Measurements from ENCODE around the gene F2RL2.
"Not testable (repeated sequence)": the region's sequence is repeated elsewhere in the genome, so short reads cannot be mapped to it uniquely, and the experiment has no call there.

DNA sequence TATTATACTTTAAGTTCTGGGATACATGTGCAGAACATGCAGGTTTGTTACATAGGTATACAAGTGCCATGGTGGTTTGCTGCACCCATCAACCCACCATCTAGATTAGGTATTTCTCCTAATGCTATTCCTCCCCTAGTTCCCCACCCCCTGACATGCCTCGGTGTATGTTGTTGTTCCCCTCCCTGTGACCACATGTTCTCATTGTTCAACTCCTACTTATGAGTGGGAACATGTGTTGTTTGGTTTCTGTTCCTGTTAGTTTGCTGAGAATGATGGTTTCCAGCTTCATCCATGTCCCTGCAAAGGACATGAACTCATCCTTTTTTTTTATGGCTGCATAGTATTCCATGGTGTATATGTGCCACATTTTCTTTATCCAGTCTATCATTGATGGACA, 19.2 kb downstream of the F2RL2 start:
- TF ChIP-seq, protein P1, sequence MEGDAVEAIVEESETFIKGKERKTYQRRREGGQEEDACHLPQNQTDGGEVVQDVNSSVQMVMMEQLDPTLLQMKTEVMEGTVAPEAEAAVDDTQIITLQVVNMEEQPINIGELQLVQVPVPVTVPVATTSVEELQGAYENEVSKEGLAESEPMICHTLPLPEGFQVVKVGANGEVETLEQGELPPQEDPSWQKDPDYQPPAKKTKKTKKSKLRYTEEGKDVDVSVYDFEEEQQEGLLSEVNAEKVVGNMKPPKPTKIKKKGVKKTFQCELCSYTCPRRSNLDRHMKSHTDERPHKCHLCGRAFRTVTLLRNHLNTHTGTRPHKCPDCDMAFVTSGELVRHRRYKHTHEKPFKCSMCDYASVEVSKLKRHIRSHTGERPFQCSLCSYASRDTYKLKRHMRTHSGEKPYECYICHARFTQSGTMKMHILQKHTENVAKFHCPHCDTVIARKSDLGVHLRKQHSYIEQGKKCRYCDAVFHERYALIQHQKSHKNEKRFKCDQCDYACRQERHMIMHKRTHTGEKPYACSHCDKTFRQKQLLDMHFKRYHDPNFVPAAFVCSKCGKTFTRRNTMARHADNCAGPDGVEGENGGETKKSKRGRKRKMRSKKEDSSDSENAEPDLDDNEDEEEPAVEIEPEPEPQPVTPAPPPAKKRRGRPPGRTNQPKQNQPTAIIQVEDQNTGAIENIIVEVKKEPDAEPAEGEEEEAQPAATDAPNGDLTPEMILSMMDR (conservative IDR thresholded peaks at IDR 0.05 in 1 of 2, IDR thresholded peaks at IDR 0.05 in 1 of 2; ENCODE audit: low read depth in 1 of 2, low read length in 2 of 2) = not testable (repeated sequence)
- TF ChIP-seq EZH2 (IDR thresholded peaks at IDR 0.05; ENCODE audit: low read length, missing control alignments) = not testable (repeated sequence)

Data from fibroblast of lung (primary cell).